Transverse colon (tissue), 4 donors: Measurements from ENCODE around the gene JADE2. TPM values are rescaled to one million over a fixed set of nuclear protein-coding genes. Genes with fewer than 3 reads are reported as not detected.

Experiments used
- DNase-seq: peaks from one replicate; pipeline ENCODE4 v3.0.0-alpha.2; 2019
- H3K27ac ChIP-seq, 4 donors: fragments of 200-600 bp; sonication (generic); 2 replicates each; pipeline ENCODE4 v1.5.1; 2016 to 2018; ENCODE audit warnings: inconsistent platforms in 4 of 4
- H3K27me3 ChIP-seq: fragments of 200-600 bp; sonication (generic); 2 replicates; pipeline ENCODE4 v1.5.1; 2017; ENCODE audit warnings: inconsistent platforms
- H3K36me3 ChIP-seq, 4 donors: fragments of 200-600 bp; sonication (generic); 2 replicates each; pipeline ENCODE4 v1.5.1; 2017 to 2019; ENCODE audit warnings: inconsistent platforms in 4 of 4
- H3K4me1 ChIP-seq, 4 donors: fragments of 200-600 bp; sonication (generic); 2 replicates each; pipeline ENCODE4 v1.5.1; 2017 to 2020; ENCODE audit warnings: inconsistent platforms in 4 of 4
- H3K4me3 ChIP-seq, 4 donors: fragments of 200-600 bp; sonication (generic); 1 replicate in 1 of 4; 2 replicates in 3 of 4; pipeline versions ENCODE4 v1.5.1 to v1.6.1; 2017 to 2019; ENCODE audit warnings: inconsistent platforms in 4 of 4
- H3K9me3 ChIP-seq, 2 donors: fragments of 200-600 bp; sonication (generic); 2 replicates each; pipeline ENCODE4 v1.5.1; 2017 to 2019; ENCODE audit warnings: inconsistent platforms in 2 of 2
- CTCF ChIP-seq, 5 experiments: fragments of 200-600 bp in 3 of 5; fragments of 450-650 bp in 2 of 5; sonication (generic) in 3 of 5; IDR thresholded peaks; 1 replicate in 2 of 5; 2 replicates in 3 of 5; pipeline ENCODE4 v1.5.1; 2016 to 2017; ENCODE audit warnings: antibody characterized with exemption in 5 of 5, inconsistent platforms in 3 of 5, mild to moderate bottlenecking in 2 of 5, moderate library complexity in 1 of 5
- EP300 ChIP-seq: sonication (generic); formaldehyde crosslinking; IDR thresholded peaks from one replicate; pipeline ENCODE4 v1.6.1; 2017; ENCODE audit warnings: antibody characterized with exemption, low read depth
- POLR2A ChIP-seq: fragments of 450-650 bp; IDR thresholded peaks from one replicate; pipeline ENCODE4 v1.6.1; 2016; ENCODE audit warnings: antibody characterized with exemption, mild to moderate bottlenecking, moderate library complexity
- POLR2AphosphoS5 ChIP-seq, 3 donors: sonication (generic); formaldehyde crosslinking; IDR thresholded peaks; one replicate each; pipeline ENCODE4 v1.6.1; 2016; ENCODE audit warnings: antibody characterized with exemption in 3 of 3
- WGBS, 2 donors: methylation state at CpG; one replicate each; pipeline ENCODE4 v1.1.5; 2018; ENCODE audit warnings: low coverage in 1 of 2; 5-methylcytosine and 5-hydroxymethylcytosine counted together
- in situ Hi-C, 4 donors: fragments of 200-750 bp; cut with MboI; loops; one replicate each; pipeline versions ENCODE4 v1.15.0 to v1.15.1; 2017; ENCODE audit warnings: low sequenced_read_pairs in 3 of 4, low pct_ligation_motif_present in 1 of 4, low pct_unique_long_range_greater_than_20kb in 1 of 4
- intact Hi-C: fragments of 100-400 bp; cut with DNase I; formaldehyde crosslinking; loops from one replicate; pipeline ENCODE4 v1.15.1; 2023; ENCODE audit warnings: low total_unique reads
- total RNA-seq, 4 donors: library from RNA; depleted of rRNA; stranded (reverse); fragments of >200 nt; gene quantifications; one replicate each; pipeline ENCODE4 v1.1.0, GENCODE V29; 2016

Gene JADE2
- total RNA-seq, 4 donors from 2014 or later = 36.6 to 50.1 (median 41.4) TPM

GRCh38 chr5:134603059-134603458 is 77.6 kb downstream of the JADE2 start:
- H3K27me3 ChIP-seq = no peaks in the 10 kb centered on the region
- H3K36me3 ChIP-seq = peaks cover 0 to 38% (median 15%) of the 10 kb centered on the region in 4 donors
- H3K27ac ChIP-seq = no peak overlapping the region
- H3K9me3 ChIP-seq = no peaks in the 10 kb centered on the region
- in situ Hi-C loops (no loop called here), intact Hi-C loops (no loop called here)
- TF ChIP-seq CTCF (IDR thresholded peaks at IDR 0.05) (no peak), POLR2A (no peak), EP300 (no peak), POLR2AphosphoS5 (IDR thresholded peaks at IDR 0.05) (no peak)
- no peak for DNase-seq
- no peaks in the 10 kb centered on the region for H3K4me1 ChIP-seq
- no peak overlapping the region for H3K4me3 ChIP-seq
- WGBS, 2 donors = 38 to 50% methylated on average over 1 of the region's 1 CpG

GRCh38 chr5:134604908-134605307 is 79.4 kb downstream of the JADE2 start:
- H3K27me3 ChIP-seq = no peaks in the 10 kb centered on the region
- TF ChIP-seq POLR2AphosphoS5 (IDR thresholded peaks at IDR 0.05) (no peak), EP300 (no peak), POLR2A (no peak), CTCF (IDR thresholded peaks at IDR 0.05) (no peak)
- H3K36me3 ChIP-seq = peaks cover 0 to 52% (median 15%) of the 10 kb centered on the region in 4 donors
- 65 to 73% methylated on average over 1 of the region's 1 CpG for WGBS, 2 donors
- no peak for DNase-seq
- H3K4me1 ChIP-seq = no peaks in the 10 kb centered on the region
- H3K4me3 ChIP-seq = no peak overlapping the region
- intact Hi-C loops (no loop called here), in situ Hi-C loops (no loop called here)
- no peak overlapping the region for H3K27ac ChIP-seq
- no peaks in the 10 kb centered on the region for H3K9me3 ChIP-seq

GRCh38 chr5:134606726-134607125 is 81.3 kb downstream of the JADE2 start:
- in situ Hi-C loops (no loop called here), intact Hi-C loops (no loop called here)
- TF ChIP-seq POLR2AphosphoS5 (IDR thresholded peaks at IDR 0.05) (no peak), CTCF (IDR thresholded peaks at IDR 0.05) (no peak), EP300 (no peak), POLR2A (no peak)
- 85 to 86% methylated on average over 4 to 5 of the region's 5 CpGs for WGBS, 2 donors
- Histone ChIP-seq H3K36me3 (peaks cover 0 to 62% (median 17%) of the 10 kb centered on the region in 4 donors), H3K27ac (no peak overlapping the region), H3K4me3 (no peak overlapping the region), H3K9me3 (no peaks in the 10 kb centered on the region), H3K4me1 (no peaks in the 10 kb centered on the region), H3K27me3 (no peaks in the 10 kb centered on the region)
- DNase-seq = no peak

GRCh38 chr5:134608555-134608954 is 83.1 kb downstream of the JADE2 start:
- H3K27me3 ChIP-seq = no peaks in the 10 kb centered on the region
- peak overlapping the region in 1 of 4 donors; percentile 20 for H3K27ac ChIP-seq
- H3K4me1 ChIP-seq = no peaks in the 10 kb centered on the region
- WGBS, 2 donors = 74 to 92% methylated on average over 2 to 3 of the region's 3 CpGs
- DNase-seq = no peak
- H3K9me3 ChIP-seq = no peaks in the 10 kb centered on the region
- H3K4me3 ChIP-seq = no peak overlapping the region
- in situ Hi-C loops (no loop called here), intact Hi-C loops (no loop called here)
- TF ChIP-seq EP300 (no peak), POLR2AphosphoS5 (IDR thresholded peaks at IDR 0.05) (no peak), POLR2A (no peak), CTCF (IDR thresholded peaks at IDR 0.05) (no peak)
- peaks cover 0 to 72% (median 21%) of the 10 kb centered on the region in 4 donors for H3K36me3 ChIP-seq
